Measurements from ENCODE around the gene AGAP5. TPM values are rescaled to one million over a fixed set of nuclear protein-coding genes. Genes with fewer than 3 reads are reported as not detected.
"Not testable (repeated sequence)": the region's sequence is repeated elsewhere in the genome, so short reads cannot be mapped to it uniquely, and the experiment has no call there.

The AGAP5 gene
- total RNA-seq = 1 to 10 TPM; 7.6 to 8.9 TPM
- polyA plus RNA-seq = 1 to 10 TPM; 3.2 to 6.7 TPM
- long read RNA-seq, donor 1, partial matches to known transcripts = 0 of 4 reads
- long read RNA-seq, donor 1, other reads (novel, unspliced or antisense) = 0 of 4 reads
- long read RNA-seq, donor 2, partial matches to known transcripts = 0 of 4 reads
- long read RNA-seq, donor 2, other reads (novel, unspliced or antisense) = 0 of 4 reads
- long read RNA-seq, donor 3, partial matches to known transcripts = 0 of 1 reads
- long read RNA-seq, donor 3, other reads (novel, unspliced or antisense) = 0 of 1 reads
- long read RNA-seq, donor 4 = 0 reads
- long read RNA-seq, donor 5, partial matches to known transcripts = 0 of 2 reads
- long read RNA-seq, donor 5, other reads (novel, unspliced or antisense) = 0 of 2 reads

DNA sequence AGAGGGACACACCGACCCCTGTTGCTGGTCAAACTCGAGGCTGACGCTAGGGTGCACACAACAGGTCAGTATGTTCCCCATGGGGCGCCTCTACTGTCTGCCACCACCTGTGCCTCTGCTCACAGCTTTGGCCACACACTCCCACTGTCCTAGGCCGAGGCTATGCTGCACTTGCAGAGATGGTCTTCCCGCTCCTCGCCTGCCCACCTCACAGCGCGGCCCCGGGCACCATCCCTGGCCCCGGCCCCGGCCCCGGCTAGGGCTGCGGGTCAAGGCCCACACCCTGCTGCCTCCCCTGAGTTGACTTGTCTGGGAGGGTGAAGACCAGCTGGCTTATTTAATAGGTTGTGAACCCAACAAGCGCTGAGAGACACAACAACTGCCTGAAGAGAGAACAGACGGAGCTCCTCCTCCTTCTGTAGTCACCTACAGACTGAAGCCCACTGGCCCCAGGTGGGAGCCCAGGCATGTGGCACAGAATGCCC is at the start of gene AGAP5:
Gene AGAP5, minus strand, starts transcription at position 435 of the 485 bp plus-strand sequence. Its CDS starts 354 bp downstream, at position 81.
- H3K9me3 ChIP-seq (ENCODE audit: control insufficient read depth in 4 of 4, insufficient read depth in 3 of 4, low read length in 3 of 4); ATAC-seq (ENCODE audit: insufficient read depth, low FRiP score); DNase-seq; H3K36me3 ChIP-seq (ENCODE audit: control insufficient read depth in 4 of 4, insufficient read depth in 4 of 4, low read length in 4 of 4); H3K4me3 ChIP-seq; H3K9ac ChIP-seq (ENCODE audit: insufficient read depth in 1 of 2, low read length in 2 of 2); H3K27me3 ChIP-seq (ENCODE audit: control insufficient read depth in 3 of 3, insufficient read depth in 3 of 3, low read length in 2 of 3); H3K4me1 ChIP-seq (ENCODE audit: control insufficient read depth in 5 of 5, insufficient read depth in 5 of 5, low read length in 5 of 5); H3K27ac ChIP-seq (ENCODE audit: low read depth in 1 of 2, low read length in 1 of 2): not testable (repeated sequence)
- WGBS, 2 donors = 96 to 99% methylated on average over 15 to 16 of the region's 16 CpGs

DNA sequence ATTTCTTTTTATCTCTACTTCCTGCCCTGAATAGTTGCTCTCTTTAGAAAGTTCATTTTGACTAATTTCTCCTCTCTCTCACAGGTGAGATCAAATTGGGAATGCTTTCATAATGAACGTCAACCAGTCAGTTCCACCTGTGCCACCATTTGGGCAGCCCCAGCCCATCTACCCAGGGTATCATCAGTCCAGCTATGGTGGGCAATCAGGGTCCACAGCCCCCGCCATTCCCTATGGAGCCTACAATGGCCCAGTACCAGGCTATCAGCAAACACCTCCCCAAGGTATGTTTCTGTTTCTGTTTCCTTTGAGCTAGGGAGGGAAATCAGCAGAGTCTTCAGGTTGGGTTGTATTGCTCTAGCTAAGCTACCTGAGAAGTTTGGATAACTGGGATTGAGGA is 48.8 kb upstream of the AGAP5 start:
- DNase-seq (no peak), ATAC-seq (ENCODE audit: insufficient read depth, low FRiP score) (no peak)
- H3K9ac ChIP-seq (ENCODE audit: insufficient read depth in 1 of 2, low read length in 2 of 2) = no peak overlapping the region
- no peaks in the 10 kb centered on the region for H3K9me3 ChIP-seq (ENCODE audit: control insufficient read depth in 4 of 4, insufficient read depth in 3 of 4, low read length in 3 of 4)
- H3K27me3 ChIP-seq (ENCODE audit: control insufficient read depth in 3 of 3, insufficient read depth in 3 of 3, low read length in 2 of 3) = no peaks in the 10 kb centered on the region
- H3K36me3 ChIP-seq (ENCODE audit: control insufficient read depth in 4 of 4, insufficient read depth in 4 of 4, low read length in 4 of 4) = peaks cover 17 to 30% (median 25%) of the 10 kb centered on the region in 4 donors
- H3K4me3 ChIP-seq = no peak overlapping the region
- H3K4me1 ChIP-seq (ENCODE audit: control insufficient read depth in 5 of 5, insufficient read depth in 5 of 5, low read length in 5 of 5) = peaks cover 2 to 20% (median 6%) of the 10 kb centered on the region in 5 donors
- no peak overlapping the region for H3K27ac ChIP-seq (ENCODE audit: low read depth in 1 of 2, low read length in 1 of 2)
- TF ChIP-seq, protein P1, sequence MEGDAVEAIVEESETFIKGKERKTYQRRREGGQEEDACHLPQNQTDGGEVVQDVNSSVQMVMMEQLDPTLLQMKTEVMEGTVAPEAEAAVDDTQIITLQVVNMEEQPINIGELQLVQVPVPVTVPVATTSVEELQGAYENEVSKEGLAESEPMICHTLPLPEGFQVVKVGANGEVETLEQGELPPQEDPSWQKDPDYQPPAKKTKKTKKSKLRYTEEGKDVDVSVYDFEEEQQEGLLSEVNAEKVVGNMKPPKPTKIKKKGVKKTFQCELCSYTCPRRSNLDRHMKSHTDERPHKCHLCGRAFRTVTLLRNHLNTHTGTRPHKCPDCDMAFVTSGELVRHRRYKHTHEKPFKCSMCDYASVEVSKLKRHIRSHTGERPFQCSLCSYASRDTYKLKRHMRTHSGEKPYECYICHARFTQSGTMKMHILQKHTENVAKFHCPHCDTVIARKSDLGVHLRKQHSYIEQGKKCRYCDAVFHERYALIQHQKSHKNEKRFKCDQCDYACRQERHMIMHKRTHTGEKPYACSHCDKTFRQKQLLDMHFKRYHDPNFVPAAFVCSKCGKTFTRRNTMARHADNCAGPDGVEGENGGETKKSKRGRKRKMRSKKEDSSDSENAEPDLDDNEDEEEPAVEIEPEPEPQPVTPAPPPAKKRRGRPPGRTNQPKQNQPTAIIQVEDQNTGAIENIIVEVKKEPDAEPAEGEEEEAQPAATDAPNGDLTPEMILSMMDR (IDR thresholded peaks at IDR 0.05; ENCODE audit: control extremely low read depth, extremely low read depth) = no peak
- WGBS, 2 donors = 88 to 95% methylated on average over 2 of the region's 2 CpGs

DNA sequence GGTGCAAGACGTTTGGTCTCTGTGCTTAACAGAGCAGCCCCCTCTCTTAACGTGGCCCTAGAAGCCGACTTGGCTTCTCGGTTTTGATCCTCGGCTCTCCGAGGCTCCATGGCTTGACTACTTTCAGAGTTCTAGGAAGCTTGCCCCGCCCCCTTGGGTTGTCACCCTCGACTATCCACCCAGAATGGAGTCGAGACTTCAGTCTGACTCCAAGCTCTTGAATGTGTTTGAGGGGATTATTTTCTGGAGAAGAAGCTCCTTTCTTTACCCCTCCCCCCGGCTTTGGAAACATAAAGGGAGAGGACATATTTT is 46.7 kb upstream of the AGAP5 start:
- TF ChIP-seq, protein P1 (IDR thresholded peaks at IDR 0.05; ENCODE audit: control extremely low read depth, extremely low read depth) = no peak
- 0 to 1% methylated on average over 10 of the region's 10 CpGs for WGBS, 2 donors
- ATAC-seq (ENCODE audit: insufficient read depth, low FRiP score) = peak; percentile 20
- Histone ChIP-seq H3K9ac (ENCODE audit: insufficient read depth in 1 of 2, low read length in 2 of 2) (peak overlapping the region; percentile 99 to 100), H3K36me3 (ENCODE audit: control insufficient read depth in 4 of 4, insufficient read depth in 4 of 4, low read length in 4 of 4) (peaks cover 12 to 17% (median 14%) of the 10 kb centered on the region in 4 donors), H3K27ac (ENCODE audit: low read depth in 1 of 2, low read length in 1 of 2) (peak overlapping the region; percentile 74 to 97), H3K4me1 (ENCODE audit: control insufficient read depth in 5 of 5, insufficient read depth in 5 of 5, low read length in 5 of 5) (peaks cover 2 to 19% (median 6%) of the 10 kb centered on the region in 5 donors), H3K4me3 (peak overlapping the region; percentile 83), H3K27me3 (ENCODE audit: control insufficient read depth in 3 of 3, insufficient read depth in 3 of 3, low read length in 2 of 3) (no peaks in the 10 kb centered on the region), H3K9me3 (ENCODE audit: control insufficient read depth in 4 of 4, insufficient read depth in 3 of 4, low read length in 3 of 4) (no peaks in the 10 kb centered on the region)
- peak in 1 of 3 donors; percentile 67 for DNase-seq

DNA sequence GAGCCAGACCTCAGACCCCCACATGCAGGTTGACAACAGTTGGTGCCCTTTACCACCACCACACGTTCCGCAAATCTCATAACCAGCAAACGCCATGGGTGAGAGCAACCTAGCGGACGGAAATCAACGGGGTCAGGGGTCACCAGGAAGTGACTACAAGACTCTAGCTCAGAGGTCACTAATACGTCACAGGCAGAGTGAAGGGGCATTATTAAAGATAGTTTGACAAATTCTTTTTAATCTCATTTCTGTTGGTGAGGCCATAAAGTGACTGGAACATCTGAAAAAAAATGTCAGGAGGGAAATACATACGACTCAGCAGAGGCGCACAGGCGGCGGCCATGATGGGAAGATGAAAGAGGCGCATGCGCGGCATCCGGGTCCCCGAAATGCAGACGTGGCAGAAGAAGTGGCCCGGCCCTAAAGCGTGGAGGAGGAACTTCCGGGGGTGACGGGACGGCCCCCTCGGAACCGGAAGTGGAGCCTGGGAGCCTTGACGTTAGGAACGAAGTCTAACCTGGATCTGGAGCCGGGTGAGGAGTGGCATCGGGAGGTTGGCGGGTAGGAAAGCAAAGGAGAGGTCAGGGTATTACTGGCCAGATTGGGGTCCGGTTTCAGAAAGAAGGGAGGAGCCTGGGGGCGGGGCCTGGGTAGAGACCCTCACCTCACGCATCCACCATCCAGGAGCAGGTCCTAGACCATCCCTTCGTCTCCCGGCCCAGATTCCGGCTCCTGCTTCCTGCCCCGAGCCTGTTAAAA is 46.2 kb upstream of the AGAP5 start, which contains the start of gene SEC24C:
Gene SEC24C, plus strand, starts transcription at position 468 of the 759 bp plus-strand sequence. CDS start 2,461 bp downstream, outside the sequence.
- DNase-seq = peak; percentile 98 to 99 (median 99)
- H3K36me3 ChIP-seq (ENCODE audit: control insufficient read depth in 4 of 4, insufficient read depth in 4 of 4, low read length in 4 of 4) = peaks cover 11 to 15% (median 13%) of the 10 kb centered on the region in 4 donors

More for the DNA sequence above, 46.2 kb upstream of the AGAP5 start, which contains the start of gene SEC24C:
- H3K4me3 ChIP-seq = peak within 1 kb of the TSS; percentile 83
- peak within 1 kb of the TSS; percentile 99 to 100 for H3K9ac ChIP-seq (ENCODE audit: insufficient read depth in 1 of 2, low read length in 2 of 2)
- no peaks in the 10 kb centered on the region for H3K9me3 ChIP-seq (ENCODE audit: control insufficient read depth in 4 of 4, insufficient read depth in 3 of 4, low read length in 3 of 4)
- peak within 1 kb of the TSS; percentile 89 to 97 for H3K27ac ChIP-seq (ENCODE audit: low read depth in 1 of 2, low read length in 1 of 2)
- ATAC-seq (ENCODE audit: insufficient read depth, low FRiP score) = peak; percentile 90
- WGBS, 2 donors = 0% methylated on average over 36 of the region's 36 CpGs
- peaks cover 2 to 19% (median 6%) of the 10 kb centered on the region in 5 donors for H3K4me1 ChIP-seq (ENCODE audit: control insufficient read depth in 5 of 5, insufficient read depth in 5 of 5, low read length in 5 of 5)
- no peaks in the 10 kb centered on the region for H3K27me3 ChIP-seq (ENCODE audit: control insufficient read depth in 3 of 3, insufficient read depth in 3 of 3, low read length in 2 of 3)
- TF ChIP-seq, protein P1 (IDR thresholded peaks at IDR 0.05; ENCODE audit: control extremely low read depth, extremely low read depth) = no peak
